Esophagus squamous epithelium (tissue), 5 donors: ENCODE data around the gene CD300LF. TPM values are rescaled to one million over a fixed set of nuclear protein-coding genes. Genes with fewer than 3 reads are reported as not detected.

Experiments
- DNase-seq: peaks from one replicate; lab custom pipeline; 2025; lab: John Stamatoyannopoulos, UW
- H3K27ac ChIP-seq, 4 donors: fragments of 200-600 bp; sonication (generic); one replicate each; pipeline ENCODE4 v1.5.1; 2016 to 2019; ENCODE audit warnings: mild to moderate bottlenecking in 1 of 4
- H3K27me3 ChIP-seq, 4 donors: fragments of 200-600 bp; sonication (generic); 1 replicate in 3 of 4; 2 replicates in 1 of 4; pipeline versions ENCODE4 v1.5.1 to v1.6.0; 2017 to 2021; ENCODE audit warnings: antibody characterized with exemption in 1 of 4
- H3K36me3 ChIP-seq, 3 donors: fragments of 200-600 bp; sonication (generic); one replicate each; pipeline ENCODE4 v1.5.1; 2016 to 2019
- H3K4me1 ChIP-seq, 3 donors: fragments of 200-600 bp; sonication (generic); one replicate each; pipeline ENCODE4 v1.5.1; 2017 to 2019
- H3K4me3 ChIP-seq, 4 donors: fragments of 200-600 bp; sonication (generic); 1 replicate in 3 of 4; 2 replicates in 1 of 4; pipeline ENCODE4 v1.5.1; 2016 to 2019; ENCODE audit warnings: mild to moderate bottlenecking in 2 of 4, moderate library complexity in 1 of 4
- H3K9me3 ChIP-seq, 3 donors: fragments of 200-600 bp; sonication (generic); one replicate each; pipeline ENCODE4 v1.5.1; 2016 to 2019
- CTCF ChIP-seq, 6 experiments: fragments of 450-650 bp in 4 of 6; fragments of 200-600 bp in 2 of 6; sonication (generic) in 2 of 6; IDR thresholded peaks; one replicate each; pipeline ENCODE4 v1.5.1; 2016 to 2019; ENCODE audit warnings: antibody characterized with exemption in 6 of 6, mild to moderate bottlenecking in 4 of 6, moderate library complexity in 4 of 6
- POLR2A ChIP-seq, 4 donors: fragments of 450-650 bp; IDR thresholded peaks; one replicate each; pipeline ENCODE4 v1.6.1; 2017; ENCODE audit warnings: antibody characterized with exemption in 4 of 4, mild to moderate bottlenecking in 4 of 4, moderate library complexity in 3 of 4
- WGBS, 2 donors: methylation state at CpG; one replicate each; pipeline ENCODE4 v1.1.5; 2018; 5-methylcytosine and 5-hydroxymethylcytosine counted together
- intact Hi-C: fragments of 100-400 bp; cut with DNase I; formaldehyde crosslinking; loops from one replicate; pipeline ENCODE4 v1.15.0; 2022
- total RNA-seq, 4 donors: library from RNA; depleted of rRNA; stranded (reverse); fragments of >200 nt; gene quantifications; one replicate each; pipeline ENCODE4 v1.1.0, GENCODE V29; 2016
- donor health status: DM: yes; HTN: yes; CAD: no.

Gene CD300LF
- total RNA-seq, 4 donors from 2014 or later = 0.48 to 1.3 (median 0.89) TPM

GRCh38 chr17:74728702-74729075 lies 16.0 kb upstream of the CD300LF start:
- H3K27me3 ChIP-seq = peaks cover 0 to 17% (median 0%) of the 10 kb centered on the region in 4 donors
- intact Hi-C loops = no loop called here
- no peak for DNase-seq
- no peak overlapping the region for H3K4me3 ChIP-seq
- 82 to 89% methylated on average over 3 of the region's 3 CpGs for WGBS, 2 donors
- H3K4me1 ChIP-seq = peaks cover 0 to 3% (median 0%) of the 10 kb centered on the region in 3 donors
- H3K27ac ChIP-seq = no peak overlapping the region
- no peaks in the 10 kb centered on the region for H3K36me3 ChIP-seq
- no peaks in the 10 kb centered on the region for H3K9me3 ChIP-seq
- TF ChIP-seq CTCF (IDR thresholded peaks at IDR 0.05) (no peak), POLR2A (IDR thresholded peaks at IDR 0.05) (no peak)

- DNase-seq = no peak
- Histone ChIP-seq H3K4me1 (peaks cover 0 to 3% (median 0%) of the 10 kb centered on the region in 3 donors), H3K27ac (no peak overlapping the region), H3K4me3 (no peak overlapping the region), H3K9me3 (no peaks in the 10 kb centered on the region), H3K36me3 (no peaks in the 10 kb centered on the region), H3K27me3 (peaks cover 0 to 17% (median 0%) of the 10 kb centered on the region in 4 donors)
- TF ChIP-seq POLR2A (IDR thresholded peaks at IDR 0.05) (no peak), CTCF (IDR thresholded peaks at IDR 0.05) (no peak)
- intact Hi-C loops = no loop called here
- WGBS, 2 donors = 71 to 89% methylated on average over 3 of the region's 3 CpGs
Observed at GRCh38 chr17:74728033-74728701, 15.4 kb upstream of the CD300LF start.

- TF ChIP-seq CTCF (IDR thresholded peaks at IDR 0.05) (no peak), POLR2A (IDR thresholded peaks at IDR 0.05) (no peak)
- intact Hi-C loops = no loop called here
- H3K4me1 ChIP-seq = no peaks in the 10 kb centered on the region
Observed at GRCh38 chr17:74725111-74725510, 12.4 kb upstream of the CD300LF start.

GRCh38 chr17:74723891-74724290 lies 11.2 kb upstream of the CD300LF start:
- intact Hi-C loops = no loop called here
- DNase-seq = no peak
- WGBS, 2 donors = 65 to 80% methylated on average over 4 to 5 of the region's 5 CpGs
- H3K4me1 ChIP-seq = no peaks in the 10 kb centered on the region
- no peaks in the 10 kb centered on the region for H3K9me3 ChIP-seq
- no peak overlapping the region for H3K27ac ChIP-seq
- no peaks in the 10 kb centered on the region for H3K36me3 ChIP-seq
- peaks cover 0 to 15% (median 0%) of the 10 kb centered on the region in 4 donors for H3K27me3 ChIP-seq
- no peak overlapping the region for H3K4me3 ChIP-seq
- no peak for TF ChIP-seq CTCF (IDR thresholded peaks at IDR 0.05)
- no peak for TF ChIP-seq POLR2A (IDR thresholded peaks at IDR 0.05)

More at GRCh38 chr17:74725111-74725510, 12.4 kb upstream of the CD300LF start:
- no peak overlapping the region for H3K27ac ChIP-seq
- peaks cover 0 to 15% (median 0%) of the 10 kb centered on the region in 4 donors for H3K27me3 ChIP-seq
- H3K9me3 ChIP-seq = no peaks in the 10 kb centered on the region
- WGBS, 2 donors = 73 to 85% methylated on average over 2 to 3 of the region's 3 CpGs
- DNase-seq = no peak
- no peak overlapping the region for H3K4me3 ChIP-seq
- no peaks in the 10 kb centered on the region for H3K36me3 ChIP-seq

- DNase-seq = no peak
- TF ChIP-seq POLR2A (IDR thresholded peaks at IDR 0.05) = no peak
- no peak for TF ChIP-seq CTCF (IDR thresholded peaks at IDR 0.05)
- no peaks in the 10 kb centered on the region for H3K4me1 ChIP-seq
- WGBS, 2 donors = 74 to 76% methylated on average over 4 of the region's 4 CpGs
- no peaks in the 10 kb centered on the region for H3K9me3 ChIP-seq
- H3K36me3 ChIP-seq = no peaks in the 10 kb centered on the region
- intact Hi-C loops = no loop called here
- H3K27me3 ChIP-seq = peaks cover 0 to 20% (median 0%) of the 10 kb centered on the region in 4 donors
- H3K27ac ChIP-seq = no peak overlapping the region
- no peak overlapping the region for H3K4me3 ChIP-seq
Observed at GRCh38 chr17:74722782-74723181, 10.1 kb upstream of the CD300LF start.
